Measurements from ENCODE around the gene BAIAP2.

- TF ChIP-seq CTCF (conservative IDR thresholded peaks at IDR 0.05 in 1 of 2, IDR thresholded peaks at IDR 0.05 in 1 of 2; ENCODE audit: extremely low read depth in 1 of 2, insufficient read depth in 1 of 2, low read depth in 1 of 2, low read length in 2 of 2) (no peak), EZH2 (IDR thresholded peaks at IDR 0.05; ENCODE audit: borderline replicate concordance, low read length) (no peak)
These were observed 65.7 kb downstream of the BAIAP2 start for GRCh38 chr17:81100668-81101067.
